K562 (cell line): ENCODE data around the gene ELL3. TPM values are rescaled to one million over a fixed set of nuclear protein-coding genes. Genes with fewer than 3 reads are reported as not detected.

Source experiments
- ATAC-seq: fragments of 200-7000 bp; cut with Tn5 transposase; 3 replicates; pipeline ENCODE4 v1.9.1; 2020; ENCODE audit warnings: moderate library complexity
- BruUV-seq: library from RNA; stranded (reverse); fragments of 400-500 nt; replicated peaks from 2 replicates; lab custom pipeline; 2021; lab: Mats Ljungman, UMichigan
- CTCF ChIA-PET: fragments of 300-600 bp; formaldehyde crosslinking; extraction: SDS; loops from one replicate; lab custom pipeline; 2021; ENCODE audit warnings: low intra/inter-chr PET ratio; lab: Yijun Ruan, JAX
- POLR2A ChIA-PET: fragments of 300-600, 350-650 bp; sonication (Branson Sonifier 250); formaldehyde crosslinking; extraction: SDS; loops from one replicate; lab custom pipeline; 2021; ENCODE audit warnings: antibody characterized with exemption, inconsistent platforms; lab: Yijun Ruan, JAX
- DNase-seq, 4 experiments: peaks; one replicate each; pipeline versions ENCODE4 v3.0.0 to v3.0.0-alpha.2; 2011 to 2018; ENCODE audit warnings: low spot score in 3 of 4, mixed read lengths in 3 of 4; ENCODE audit errors: extremely low read depth in 1 of 4
- FAIRE-seq: peaks from 2 replicates; lab custom pipeline; 2011; peaks lifted over from hg19 to GRCh38; lab: Jason Lieb, UNC
- H2AFZ ChIP-seq: 2 replicates; pipeline ENCODE4 v1.6.0; 2011; ENCODE audit warnings: low read depth, low read length, control low read depth, inconsistent platforms
- H3K27ac ChIP-seq: fragments of 200-600 bp; 3 replicates; pipeline ENCODE4 v1.8.0; 2011; ENCODE audit warnings: low read depth, mild to moderate bottlenecking, control low read depth, inconsistent platforms, low read length, moderate library complexity, mixed read lengths; ENCODE audit errors: extremely low read depth
- H3K27me3 ChIP-seq, 2 experiments: fragments of 300-600 bp in 1 of 2; 2 replicates in 1 of 2; 3 replicates in 1 of 2; pipeline versions ENCODE4 v1.6.0 to v1.8.0; 2011; ENCODE audit warnings: inconsistent platforms in 2 of 2, low read length in 2 of 2, mild to moderate bottlenecking in 1 of 2, mixed read lengths in 1 of 2, moderate library complexity in 1 of 2; ENCODE audit not compliant: control insufficient read depth in 2 of 2, insufficient read depth in 2 of 2
- H3K36me3 ChIP-seq: fragments of 300-600 bp; 3 replicates; pipeline ENCODE4 v1.8.0; 2011; ENCODE audit warnings: mild to moderate bottlenecking, low read length, inconsistent platforms; ENCODE audit not compliant: control insufficient read depth, insufficient read depth
- H3K4me1 ChIP-seq, 2 experiments: fragments of 200-600 bp in 1 of 2; replicated peaks in 1 of 2; 2 replicates in 1 of 2; 3 replicates in 1 of 2; pipeline versions ENCODE4 v1.5.1 to v1.8.0; 2011; ENCODE audit warnings: inconsistent platforms in 2 of 2, low read length in 2 of 2, mild to moderate bottlenecking in 1 of 2, mixed read lengths in 1 of 2, moderate library complexity in 1 of 2; ENCODE audit not compliant: control insufficient read depth in 2 of 2, insufficient read depth in 2 of 2
- H3K4me2 ChIP-seq: 2 replicates; pipeline ENCODE4 v1.6.1; 2011; ENCODE audit warnings: low read length, control low read depth, inconsistent platforms, mixed read lengths; ENCODE audit not compliant: insufficient read depth
- H3K4me3 ChIP-seq: fragments of 200-600 bp; sonication (generic), shearing (Covaris generic); 2 replicates; pipeline ENCODE4 v1.5.1; 2016; ENCODE audit warnings: control low read depth, inconsistent platforms
- H3K79me2 ChIP-seq: fragments of 200-600 bp; 3 replicates; pipeline ENCODE4 v1.8.0; 2011; ENCODE audit warnings: low read length, inconsistent platforms; ENCODE audit not compliant: control insufficient read depth, insufficient read depth
- H3K9ac ChIP-seq, 2 experiments: 2 replicates each; pipeline versions ENCODE4 v1.6.0 to v1.6.1; 2011; ENCODE audit warnings: low read depth in 2 of 2, low read length in 2 of 2, control low read depth in 1 of 2, inconsistent platforms in 1 of 2, mild to moderate bottlenecking in 1 of 2, mixed read lengths in 1 of 2; ENCODE audit not compliant: insufficient read depth in 1 of 2
- H3K9me1 ChIP-seq: one replicate; pipeline ENCODE4 v1.6.0; 2011; ENCODE audit warnings: inconsistent platforms, mild to moderate bottlenecking, low read length, moderate library complexity; ENCODE audit not compliant: control insufficient read depth, insufficient read depth
- H3K9me3 ChIP-seq: replicated peaks from 2 replicates; pipeline ENCODE4 v1.5.1; 2011; ENCODE audit warnings: low read depth, low read length, inconsistent platforms; ENCODE audit not compliant: control insufficient read depth, insufficient read depth
- H4K20me1 ChIP-seq: replicated peaks from 2 replicates; pipeline ENCODE4 v1.6.1; 2011; ENCODE audit warnings: low read length, inconsistent platforms, mixed read lengths; ENCODE audit not compliant: control insufficient read depth, insufficient read depth
- CEBPG ChIP-seq, 3 experiments: fragments of 200-800 bp in 1 of 3; sonication (Bioruptor generic) in 1 of 3; sonication (generic) in 1 of 3; formaldehyde crosslinking in 1 of 3; IDR thresholded peaks in 2 of 3; conservative IDR thresholded peaks in 1 of 3; 2 replicates each; pipeline versions ENCODE4 v1.6.1 to v1.8.0; 2016 to 2022; ENCODE audit warnings: missing compliant biosample characterization in 2 of 3, missing genetic modification characterization in 2 of 3, mild to moderate bottlenecking in 1 of 3, missing genetic modification reagents in 1 of 3
- CREB1 ChIP-seq, 2 experiments: sonication (generic) in 1 of 2; formaldehyde crosslinking in 1 of 2; IDR thresholded peaks; 2 replicates each; pipeline versions ENCODE4 v1.6.1 to v1.8.0; 2012 to 2022; ENCODE audit warnings: inconsistent platforms in 1 of 2, mild to moderate bottlenecking in 1 of 2, missing genetic modification reagents in 1 of 2, moderate library complexity in 1 of 2
- CREB5 ChIP-seq: fragments of 250-450 bp; sonication (Bioruptor Pico); IDR thresholded peaks from 2 replicates; pipeline ENCODE4 v1.5.0; 2020; ENCODE audit warnings: mild to moderate bottlenecking
- FOXA3 ChIP-seq, 2 experiments: fragments of 450-650 bp in 1 of 2; sonication (generic) in 1 of 2; formaldehyde crosslinking; IDR thresholded peaks in 1 of 2; conservative IDR thresholded peaks in 1 of 2; 2 replicates each; pipeline versions ENCODE4 v1.4.0 to v1.8.0; 2020 to 2022; ENCODE audit warnings: mild to moderate bottlenecking in 2 of 2, missing genetic modification reagents in 1 of 2
- KLF10 ChIP-seq: fragments of 250-450 bp; sonication (Bioruptor Pico); IDR thresholded peaks from 2 replicates; pipeline ENCODE4 v1.6.1; 2021; ENCODE audit warnings: matching md5 sums
- MYNN ChIP-seq, 2 experiments: sonication (generic); formaldehyde crosslinking in 1 of 2; IDR thresholded peaks; 2 replicates each; pipeline versions ENCODE4 v1.5.0 to v1.6.1; 2016 to 2020; ENCODE audit warnings: antibody characterized with exemption in 1 of 2, missing genetic modification reagents in 1 of 2
- NFRKB ChIP-seq: fragments of 450-650 bp; IDR thresholded peaks from 2 replicates; pipeline ENCODE4 v1.6.1; 2016; ENCODE audit warnings: low read depth
- PTBP1 ChIP-seq: fragments of 200-400 bp; formaldehyde crosslinking; IDR thresholded peaks from 2 replicates; pipeline ENCODE4 v1.6.1; 2017; ENCODE audit warnings: low read depth, low read length
- SOX6 ChIP-seq: fragments of 450-650 bp; IDR thresholded peaks from 2 replicates; pipeline ENCODE4 v1.6.1; 2014; ENCODE audit warnings: mild to moderate bottlenecking
- SUPT5H ChIP-seq: fragments of 450-650 bp; IDR thresholded peaks from 2 replicates; pipeline ENCODE4 v1.6.1; 2016
- TGIF2 ChIP-seq: sonication (generic); formaldehyde crosslinking; IDR thresholded peaks from 2 replicates; pipeline ENCODE4 v1.8.1; 2022; ENCODE audit warnings: mild to moderate bottlenecking, missing genetic modification reagents, moderate library complexity
- ZNF589 ChIP-seq: fragments of 200-800 bp; sonication (Bioruptor generic); IDR thresholded peaks from 2 replicates; pipeline ENCODE4 v1.6.1; 2016; ENCODE audit warnings: low read depth, missing genetic modification characterization, missing compliant biosample characterization
- WGBS: fragments of 100-300 bp; shearing (Covaris generic); methylation state at CpG from one replicate; pipeline ENCODE4 v1.1.6; 2016; ENCODE audit warnings: low coverage, mixed read lengths; ENCODE audit not compliant: insufficient coverage; ENCODE audit errors: missing lambda C conversion rate; 5-methylcytosine and 5-hydroxymethylcytosine counted together
- in situ Hi-C: fragments of 300-500 bp; cut with MboI; formaldehyde crosslinking; loops from 4 replicates; pipeline ENCODE4 v1.15.0; 2018; ENCODE audit warnings: inconsistent platforms, mixed read lengths
- intact Hi-C: fragments of 100-400 bp; cut with micrococcal nuclease; formaldehyde crosslinking; loops from 2 replicates; pipeline ENCODE4 v1.14.2; 2022
- polyA plus RNA-seq, 8 experiments: library from polyadenylated mRNA; depleted of rRNA in 4 of 8; stranded (reverse) in 5 of 8; unstranded in 3 of 8; fragments of >200 nt; fragmentation: Nextera tagmentation in 2 of 8; fragmentation: Illumina TruSeq in 1 of 8; extraction: Ambion mirVana in 2 of 8; extraction: Trizol in 1 of 8; gene quantifications; 2 replicates each; pipeline versions ENCODE4 v1.2.1 to v1.2.3, GENCODE V29; 2011 to 2014; ENCODE audit warnings: inconsistent platforms in 1 of 8, missing spikeins in 1 of 8
- total RNA-seq, 7 experiments: library from RNA; depleted of rRNA in 6 of 7; stranded (reverse); fragments of >200 nt in 6 of 7; fragmentation: Illumina TruSeq in 2 of 7; extraction: Trizol in 2 of 7; gene quantifications; 2 replicates each; pipeline versions ENCODE4 v1.2.1 to v1.2.3, GENCODE V29; 2011 to 2021; ENCODE audit warnings: low replicate concordance in 1 of 7
- TF ChIP-seq, protein P1 (sequence below): conservative IDR thresholded peaks from 2 replicates; pipeline ENCODE4 v1.6.1; 2011; ENCODE audit warnings: low read depth, mild to moderate bottlenecking, low read length; ENCODE audit not compliant: control insufficient read depth
- TF ChIP-seq, protein P2 (sequence below): fragments of 250-450 bp; sonication (Bioruptor Pico); IDR thresholded peaks from 2 replicates; pipeline ENCODE4 v1.4.0; 2020; ENCODE audit warnings: mild to moderate bottlenecking, moderate library complexity

Gene ELL3
- total and polyA plus RNA-seq, 9 of the 15 experiments (the other 6 are each of a cell fraction or from before 2014, with no cell fraction given) = 0.80 to 5.2 (median 2.6) TPM

GRCh38 chr15:43800286-43801141 lies 23.7 kb upstream of the ELL3 start, which contains the start of gene HYPK (continued):
- TF ChIP-seq MYNN (IDR thresholded peaks at IDR 0.05) = peak; percentile 35; the same call in 1 of the 2 replicates
- no peak for TF ChIP-seq MYNN (CRISPR knock-in tag; IDR thresholded peaks at IDR 0.05)
- no peak for TF ChIP-seq CREB5
- TF ChIP-seq NFRKB = peak; percentile 84

- H3K4me3 ChIP-seq = peak within 1 kb of the TSS; percentile 78
- intact Hi-C loops (no loop called here), in situ Hi-C loops (no loop called here)
- no peak for TF ChIP-seq TGIF2 (CRISPR knock-in tag)
- no peak for TF ChIP-seq SUPT5H
- TF ChIP-seq FOXA3 (CRISPR knock-in tag; conservative IDR thresholded peaks at IDR 0.05 in 1 of 2, IDR thresholded peaks at IDR 0.05 in 1 of 2) = 0 out of 4 replicates have a peak, but pooled peaks of 1 of the 2 experiments have one; percentile 17
- no peak for TF ChIP-seq SOX6
- TF ChIP-seq ZNF589 (CRISPR knock-in tag) = 0 out of 2 replicates have a peak, but pooled peaks have one; percentile 29
- TF ChIP-seq CREB1 (IDR thresholded peaks at IDR 0.05) = no peak
- TF ChIP-seq CREB1 (CRISPR knock-in tag; IDR thresholded peaks at IDR 0.05) = no peak
- TF ChIP-seq, protein P1, sequence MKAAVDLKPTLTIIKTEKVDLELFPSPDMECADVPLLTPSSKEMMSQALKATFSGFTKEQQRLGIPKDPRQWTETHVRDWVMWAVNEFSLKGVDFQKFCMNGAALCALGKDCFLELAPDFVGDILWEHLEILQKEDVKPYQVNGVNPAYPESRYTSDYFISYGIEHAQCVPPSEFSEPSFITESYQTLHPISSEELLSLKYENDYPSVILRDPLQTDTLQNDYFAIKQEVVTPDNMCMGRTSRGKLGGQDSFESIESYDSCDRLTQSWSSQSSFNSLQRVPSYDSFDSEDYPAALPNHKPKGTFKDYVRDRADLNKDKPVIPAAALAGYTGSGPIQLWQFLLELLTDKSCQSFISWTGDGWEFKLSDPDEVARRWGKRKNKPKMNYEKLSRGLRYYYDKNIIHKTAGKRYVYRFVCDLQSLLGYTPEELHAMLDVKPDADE = no peak
- 0 out of 2 replicates have a peak, but pooled peaks have one; percentile 55 for TF ChIP-seq PTBP1
- TF ChIP-seq, protein P2, sequence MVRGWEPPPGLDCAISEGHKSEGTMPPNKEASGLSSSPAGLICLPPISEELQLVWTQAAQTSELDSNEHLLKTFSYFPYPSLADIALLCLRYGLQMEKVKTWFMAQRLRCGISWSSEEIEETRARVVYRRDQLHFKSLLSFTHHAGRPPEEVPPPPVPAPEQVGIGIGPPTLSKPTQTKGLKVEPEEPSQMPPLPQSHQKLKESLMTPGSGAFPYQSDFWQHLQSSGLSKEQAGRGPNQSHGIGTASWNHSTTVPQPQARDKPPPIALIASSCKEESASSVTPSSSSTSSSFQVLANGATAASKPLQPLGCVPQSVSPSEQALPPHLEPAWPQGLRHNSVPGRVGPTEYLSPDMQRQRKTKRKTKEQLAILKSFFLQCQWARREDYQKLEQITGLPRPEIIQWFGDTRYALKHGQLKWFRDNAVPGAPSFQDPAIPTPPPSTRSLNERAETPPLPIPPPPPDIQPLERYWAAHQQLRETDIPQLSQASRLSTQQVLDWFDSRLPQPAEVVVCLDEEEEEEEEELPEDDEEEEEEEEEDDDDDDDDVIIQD = 0 out of 2 replicates have a peak, but pooled peaks have one; percentile 25
- no peak for TF ChIP-seq KLF10 (CRISPR knock-in tag)
- 0 out of 2 replicates have a peak, but pooled peaks have one; percentile 4 for TF ChIP-seq CEBPG (CRISPR knock-in tag; IDR thresholded peaks at IDR 0.05)
- TF ChIP-seq CEBPG (tag; conservative IDR thresholded peaks at IDR 0.05 in 1 of 2, IDR thresholded peaks at IDR 0.05 in 1 of 2) = no peak
- peak within 1 kb of the TSS; percentile 91 to 92 for H3K9ac ChIP-seq
- H3K9me3 ChIP-seq = no peaks in the 10 kb centered on the region
- H3K9me1 ChIP-seq = peaks cover 5% of the 10 kb centered on the region
- H3K27me3 ChIP-seq = no peaks in the 10 kb centered on the region
- peaks cover 80% of the 10 kb centered on the region for H3K36me3 ChIP-seq
- BruUV-seq = no TSS peak
- CTCF ChIA-PET = no interaction called here
- H3K27ac ChIP-seq = peak within 1 kb of the TSS; percentile 81
- no peaks in the 10 kb centered on the region for H4K20me1 ChIP-seq
- H2AFZ ChIP-seq = peak within 1 kb of the TSS; percentile 67
- peak within 1 kb of the TSS; percentile 100 for H3K4me2 ChIP-seq
- peak; percentile 3 for ATAC-seq
- peaks cover 27% of the 10 kb centered on the region for H3K79me2 ChIP-seq
- POLR2A ChIA-PET = interaction anchor here (0.6 to 3.7 kb wide), 9 partner anchors 9 to 139 kb away, joined by 3 to 29 read pairs (median 5); partner anchors contain the start of genes MFAP1 and SERF2
- DNase-seq = no peak
- no peak for FAIRE-seq
- 83% methylated on average over 8 of the region's 8 CpGs for WGBS
- H3K4me1 ChIP-seq = peaks cover 19 to 28% of the 10 kb centered on the region in 2 experiments
These were observed 23.1 kb upstream of the ELL3 start, which contains the start of gene SERINC4 for GRCh38 chr15:43799945-43800285. TSS of gene SERINC4 (minus strand) at chr15:43800220. CDS start at chr15:43799986, 234 bp downstream.
